Measurements from ENCODE around the gene PRSS8.

The PRSS8 gene

DNA sequence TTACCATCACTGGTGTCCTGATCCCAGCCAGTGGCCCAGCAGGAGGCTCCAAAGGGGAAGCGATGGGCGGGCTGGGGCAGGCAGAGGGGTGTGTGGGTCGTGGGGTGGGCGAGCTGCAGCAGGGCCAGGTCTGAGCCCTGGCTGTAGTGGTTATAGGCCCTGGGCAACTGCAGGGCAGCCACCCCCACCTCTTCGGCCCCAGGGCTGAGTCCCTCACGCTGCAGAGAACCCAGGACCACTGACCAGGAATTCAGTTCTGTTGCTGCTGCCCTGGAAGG, 49.0 kb downstream of the PRSS8 start:
- H3K4me3 ChIP-seq (ENCODE audit: low read length), result no peak overlapping the region
- DNase-seq (ENCODE audit: low read depth), result no peak
- TF ChIP-seq, protein P1, sequence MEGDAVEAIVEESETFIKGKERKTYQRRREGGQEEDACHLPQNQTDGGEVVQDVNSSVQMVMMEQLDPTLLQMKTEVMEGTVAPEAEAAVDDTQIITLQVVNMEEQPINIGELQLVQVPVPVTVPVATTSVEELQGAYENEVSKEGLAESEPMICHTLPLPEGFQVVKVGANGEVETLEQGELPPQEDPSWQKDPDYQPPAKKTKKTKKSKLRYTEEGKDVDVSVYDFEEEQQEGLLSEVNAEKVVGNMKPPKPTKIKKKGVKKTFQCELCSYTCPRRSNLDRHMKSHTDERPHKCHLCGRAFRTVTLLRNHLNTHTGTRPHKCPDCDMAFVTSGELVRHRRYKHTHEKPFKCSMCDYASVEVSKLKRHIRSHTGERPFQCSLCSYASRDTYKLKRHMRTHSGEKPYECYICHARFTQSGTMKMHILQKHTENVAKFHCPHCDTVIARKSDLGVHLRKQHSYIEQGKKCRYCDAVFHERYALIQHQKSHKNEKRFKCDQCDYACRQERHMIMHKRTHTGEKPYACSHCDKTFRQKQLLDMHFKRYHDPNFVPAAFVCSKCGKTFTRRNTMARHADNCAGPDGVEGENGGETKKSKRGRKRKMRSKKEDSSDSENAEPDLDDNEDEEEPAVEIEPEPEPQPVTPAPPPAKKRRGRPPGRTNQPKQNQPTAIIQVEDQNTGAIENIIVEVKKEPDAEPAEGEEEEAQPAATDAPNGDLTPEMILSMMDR (conservative IDR thresholded peaks at IDR 0.05; ENCODE audit: low read depth, low read length), result no peak

DNA sequence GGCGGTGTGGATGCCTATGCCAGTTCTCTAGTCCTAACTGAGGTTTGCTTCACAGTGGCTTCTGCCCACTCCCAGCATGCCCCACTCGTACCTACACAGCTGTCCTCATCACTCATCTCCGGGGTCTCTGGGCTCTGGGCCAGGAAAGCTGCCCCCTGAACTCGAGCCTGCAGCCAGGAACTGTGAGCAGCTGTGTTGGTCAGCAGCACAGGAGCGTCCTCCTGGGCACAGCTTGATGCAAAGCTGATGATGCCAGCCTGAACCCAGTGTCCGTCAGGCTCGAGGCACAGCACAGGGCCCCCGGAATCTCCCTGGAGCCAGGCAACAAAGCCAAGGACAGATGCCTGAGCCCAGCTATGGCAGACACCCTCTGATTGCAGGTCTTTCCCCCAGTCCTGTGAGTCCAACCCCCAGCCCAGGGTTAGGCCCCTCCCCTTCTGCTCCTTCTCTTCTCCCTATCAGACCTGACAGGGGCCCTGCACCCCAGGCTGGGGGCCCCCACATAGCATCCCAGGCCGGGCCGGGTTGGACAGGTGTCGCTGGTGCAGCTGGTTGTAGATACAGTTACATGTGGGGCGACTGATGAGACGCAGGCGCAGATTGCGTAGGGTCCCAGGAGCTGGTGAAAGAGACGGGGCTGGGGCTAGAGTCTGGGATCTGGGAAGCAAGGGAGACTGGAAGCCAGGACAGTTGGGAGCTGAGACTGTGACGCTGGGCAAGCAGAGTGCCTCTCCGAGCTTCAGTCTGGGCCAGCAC, 49.5 kb downstream of the PRSS8 start:
- H3K4me3 ChIP-seq (ENCODE audit: low read length), result no peak overlapping the region
- no peak for DNase-seq (ENCODE audit: low read depth)
- TF ChIP-seq, protein P1 (conservative IDR thresholded peaks at IDR 0.05; ENCODE audit: low read depth, low read length), result no peak

DNA sequence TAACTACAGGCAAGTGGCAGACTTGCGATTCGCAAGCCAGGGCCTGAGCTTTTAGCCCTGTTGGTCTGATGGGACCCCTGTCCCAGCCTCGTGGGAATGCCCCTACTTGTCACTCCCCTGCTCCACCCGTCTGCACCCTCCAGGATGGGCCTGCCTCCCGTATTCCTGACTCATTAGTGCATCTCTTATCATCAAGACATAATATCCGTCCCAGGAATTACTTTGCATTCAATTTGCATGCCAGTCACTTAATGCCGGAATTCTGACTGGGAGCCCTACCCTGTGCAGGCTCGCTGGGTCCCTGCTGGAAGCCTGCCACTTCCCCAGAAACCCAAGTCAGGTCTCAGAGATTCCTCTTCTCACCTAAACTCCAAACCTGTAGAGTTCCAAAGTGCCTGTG, 50.1 kb downstream of the PRSS8 start:
- TF ChIP-seq, protein P1 (conservative IDR thresholded peaks at IDR 0.05; ENCODE audit: low read depth, low read length), result no peak
- DNase-seq (ENCODE audit: low read depth), result no peak
- H3K4me3 ChIP-seq (ENCODE audit: low read length), result no peak overlapping the region

DNA sequence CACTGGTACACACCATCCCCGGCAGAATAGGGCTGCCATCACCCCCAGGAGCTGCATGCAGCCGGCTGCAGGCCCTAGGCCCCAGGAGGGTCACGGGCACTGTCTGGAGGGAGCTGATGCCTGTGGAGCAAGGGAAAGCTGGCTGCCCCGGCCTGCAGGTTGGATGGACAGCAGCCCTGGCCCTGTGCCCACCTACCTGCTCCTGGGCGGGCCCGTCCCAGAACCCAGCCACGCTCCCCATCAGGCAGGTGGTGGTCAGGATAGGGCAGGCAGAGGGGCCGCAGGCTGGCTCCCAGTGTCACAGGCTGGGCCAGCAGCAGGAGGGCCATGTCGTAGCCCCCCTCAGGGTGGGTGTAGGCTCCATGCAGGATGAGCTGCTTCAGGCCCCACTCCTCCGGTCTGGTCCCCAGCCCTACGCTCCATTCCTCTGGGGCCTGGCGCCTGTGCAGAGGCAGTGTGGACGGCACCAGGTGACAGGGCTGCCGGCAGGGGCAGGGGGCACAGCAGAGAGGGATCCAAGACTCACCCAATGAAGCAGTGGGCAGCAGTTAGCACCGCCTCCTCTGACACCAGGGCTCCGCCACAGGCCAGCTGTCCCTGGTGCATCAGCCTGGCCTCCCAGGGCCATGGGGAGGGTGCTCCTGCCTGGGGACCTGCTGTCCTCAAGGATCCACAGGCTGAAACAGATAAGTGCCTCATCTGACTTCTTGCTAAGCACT, 50.8 kb downstream of the PRSS8 start:
- TF ChIP-seq, protein P1 (conservative IDR thresholded peaks at IDR 0.05; ENCODE audit: low read depth, low read length), result no peak
- H3K4me3 ChIP-seq (ENCODE audit: low read length), result no peak overlapping the region
- no peak for DNase-seq (ENCODE audit: low read depth)

DNA sequence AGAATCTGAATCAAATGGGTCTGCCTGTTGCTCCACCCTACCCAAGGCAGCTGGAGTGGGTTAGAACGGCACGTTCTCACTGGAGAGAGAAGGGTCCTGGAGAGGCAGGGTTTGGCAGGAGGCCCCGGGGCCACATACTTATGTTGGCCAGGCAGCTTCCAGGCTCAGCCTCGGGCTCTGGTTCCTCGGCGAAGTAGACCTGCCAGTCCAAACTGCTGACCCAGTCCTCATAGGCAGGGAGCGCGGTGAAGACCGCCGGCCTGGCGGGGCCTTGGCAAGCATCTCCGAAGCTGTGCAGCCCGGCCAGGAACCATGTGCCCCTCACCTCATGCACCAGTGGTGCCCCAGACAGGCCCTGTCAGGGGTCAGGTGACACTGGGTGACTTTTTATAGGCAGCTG, 51.5 kb downstream of the PRSS8 start:
- no peak for DNase-seq (ENCODE audit: low read depth)
- TF ChIP-seq, protein P1 (conservative IDR thresholded peaks at IDR 0.05; ENCODE audit: low read depth, low read length), result no peak
- no peak overlapping the region for H3K4me3 ChIP-seq (ENCODE audit: low read length)

DNA sequence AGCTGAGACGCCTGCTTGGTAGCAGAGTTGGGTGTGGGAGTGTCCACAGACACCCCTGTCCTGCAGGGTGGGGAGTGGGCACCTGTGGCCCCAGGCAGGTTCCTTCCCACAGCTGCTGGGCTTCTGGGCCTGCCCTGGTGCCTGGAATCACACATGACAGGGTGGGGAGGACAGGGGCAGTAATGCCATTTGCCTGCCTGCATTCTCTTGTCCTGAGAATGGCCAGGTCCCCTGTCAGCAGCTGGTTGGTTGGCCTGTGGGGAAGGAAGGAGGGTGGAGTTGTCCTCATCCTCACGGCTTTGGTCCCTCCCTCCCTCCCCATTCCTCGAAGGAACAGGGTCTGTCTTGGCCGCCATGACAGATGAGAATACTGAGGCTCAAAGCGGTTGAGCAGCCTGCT, 52.0 kb downstream of the PRSS8 start:
- TF ChIP-seq, protein P1 (conservative IDR thresholded peaks at IDR 0.05; ENCODE audit: low read depth, low read length), result no peak
- no peak overlapping the region for H3K4me3 ChIP-seq (ENCODE audit: low read length)
- no peak for DNase-seq (ENCODE audit: low read depth)

DNA sequence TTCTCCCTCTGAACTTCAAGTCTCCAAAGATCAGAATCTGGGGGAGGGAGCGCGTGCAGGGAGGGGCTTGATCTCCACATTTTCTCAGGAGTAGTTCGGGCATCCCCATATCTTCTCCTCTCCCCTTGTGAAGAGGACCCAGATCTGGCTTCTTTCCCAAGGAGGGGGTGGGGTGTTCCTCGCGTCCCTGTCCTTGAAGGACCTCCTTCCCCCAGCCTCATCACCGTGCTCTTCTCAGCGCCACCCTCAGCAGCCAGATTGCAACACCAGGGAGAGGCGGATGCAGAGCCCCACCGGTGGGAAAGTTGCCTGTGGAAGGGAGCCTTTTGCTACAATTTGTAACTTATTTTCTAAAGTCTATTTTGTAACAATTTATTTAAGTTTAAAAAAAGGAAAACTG, 52.4 kb downstream of the PRSS8 start:
- H3K4me3 ChIP-seq (ENCODE audit: low read length), result no peak overlapping the region
- TF ChIP-seq, protein P1 (conservative IDR thresholded peaks at IDR 0.05; ENCODE audit: low read depth, low read length), result no peak
- no peak for DNase-seq (ENCODE audit: low read depth)

Measured in retinal pigment epithelial cell (primary cell).